WI38 (cell line): ENCODE measurements around the gene HOXD8.
A peak's percentile ranks its signal among the peaks of the same experiment; 100 is the strongest.

Source experiments
- H3K4me3 ChIP-seq: 2 replicates; pipeline ENCODE4 v1.5.1; 2011; ENCODE audit warnings: low read depth, mild to moderate bottlenecking, control low read depth, low read length
- TF ChIP-seq, protein P1 (sequence below): IDR thresholded peaks from 2 replicates; pipeline ENCODE4 v1.5.1; 2012; ENCODE audit warnings: low read depth, mild to moderate bottlenecking, control low read depth, low read length

The HOXD8 gene

DNA sequence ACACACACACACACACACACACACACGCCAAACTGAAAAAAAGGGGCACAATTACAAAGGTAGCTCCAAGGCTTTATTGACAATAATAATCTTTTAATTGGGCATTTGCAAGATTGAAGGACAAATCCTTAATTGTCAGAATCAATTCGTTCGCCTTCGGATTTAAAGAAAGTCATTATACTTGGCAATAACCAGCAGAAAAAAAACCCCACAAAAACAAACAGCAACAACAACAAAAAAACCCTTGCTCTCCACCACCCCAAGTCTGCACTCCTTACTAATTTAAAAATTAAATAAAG, 1.8 kb upstream of the HOXD8 start:
- TF ChIP-seq, protein P1, sequence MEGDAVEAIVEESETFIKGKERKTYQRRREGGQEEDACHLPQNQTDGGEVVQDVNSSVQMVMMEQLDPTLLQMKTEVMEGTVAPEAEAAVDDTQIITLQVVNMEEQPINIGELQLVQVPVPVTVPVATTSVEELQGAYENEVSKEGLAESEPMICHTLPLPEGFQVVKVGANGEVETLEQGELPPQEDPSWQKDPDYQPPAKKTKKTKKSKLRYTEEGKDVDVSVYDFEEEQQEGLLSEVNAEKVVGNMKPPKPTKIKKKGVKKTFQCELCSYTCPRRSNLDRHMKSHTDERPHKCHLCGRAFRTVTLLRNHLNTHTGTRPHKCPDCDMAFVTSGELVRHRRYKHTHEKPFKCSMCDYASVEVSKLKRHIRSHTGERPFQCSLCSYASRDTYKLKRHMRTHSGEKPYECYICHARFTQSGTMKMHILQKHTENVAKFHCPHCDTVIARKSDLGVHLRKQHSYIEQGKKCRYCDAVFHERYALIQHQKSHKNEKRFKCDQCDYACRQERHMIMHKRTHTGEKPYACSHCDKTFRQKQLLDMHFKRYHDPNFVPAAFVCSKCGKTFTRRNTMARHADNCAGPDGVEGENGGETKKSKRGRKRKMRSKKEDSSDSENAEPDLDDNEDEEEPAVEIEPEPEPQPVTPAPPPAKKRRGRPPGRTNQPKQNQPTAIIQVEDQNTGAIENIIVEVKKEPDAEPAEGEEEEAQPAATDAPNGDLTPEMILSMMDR = no peak
- no peak overlapping the region for H3K4me3 ChIP-seq

DNA sequence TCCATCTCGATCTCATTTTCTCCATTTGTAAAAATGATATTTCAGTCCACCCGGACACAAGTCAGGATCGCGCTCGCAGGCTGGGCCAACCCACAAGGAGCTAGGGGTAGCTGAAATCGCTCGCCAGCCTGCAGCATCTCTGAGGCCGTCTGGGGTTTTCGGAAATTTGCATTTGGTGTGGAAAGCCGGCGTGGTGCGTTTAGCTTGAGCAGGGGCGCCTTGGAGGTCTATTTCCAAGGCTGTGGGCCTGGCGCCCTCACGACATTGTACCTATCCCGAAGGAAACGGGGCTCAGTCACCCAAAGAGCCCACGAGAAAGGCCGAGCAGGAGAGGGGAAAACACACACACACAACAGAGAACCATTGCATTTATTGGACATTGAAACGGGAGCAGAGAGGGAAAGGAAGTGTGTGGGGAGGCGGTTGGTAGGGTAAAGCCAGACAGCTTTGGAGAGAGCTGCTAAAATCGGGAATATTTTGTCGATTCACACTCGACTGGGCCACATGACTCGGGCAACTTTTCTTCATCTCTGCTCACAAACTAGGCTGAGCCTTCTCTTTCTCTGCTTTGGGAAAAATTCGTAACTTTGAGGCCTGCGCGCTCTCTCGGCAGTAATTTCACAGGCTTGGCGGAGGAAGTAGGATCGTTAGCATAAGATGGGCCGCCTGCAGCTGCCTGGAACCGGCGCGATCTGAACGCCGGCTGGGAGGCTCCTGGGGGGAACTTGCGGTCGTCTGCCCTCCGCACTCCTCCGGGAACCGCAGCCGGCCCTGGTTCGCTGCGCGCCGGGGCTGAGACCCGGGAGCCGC, 1.1 kb upstream of the HOXD8 start:
- no peak overlapping the region for H3K4me3 ChIP-seq
- TF ChIP-seq, protein P1 = no peak

GRCh38 chr2:176129813-176130146, 275 bp downstream of the HOXD8 start:
- TF ChIP-seq, protein P1 = no peak
- peak overlapping the region; percentile 40; the same call in 1 of the 2 replicates for H3K4me3 ChIP-seq

DNA sequence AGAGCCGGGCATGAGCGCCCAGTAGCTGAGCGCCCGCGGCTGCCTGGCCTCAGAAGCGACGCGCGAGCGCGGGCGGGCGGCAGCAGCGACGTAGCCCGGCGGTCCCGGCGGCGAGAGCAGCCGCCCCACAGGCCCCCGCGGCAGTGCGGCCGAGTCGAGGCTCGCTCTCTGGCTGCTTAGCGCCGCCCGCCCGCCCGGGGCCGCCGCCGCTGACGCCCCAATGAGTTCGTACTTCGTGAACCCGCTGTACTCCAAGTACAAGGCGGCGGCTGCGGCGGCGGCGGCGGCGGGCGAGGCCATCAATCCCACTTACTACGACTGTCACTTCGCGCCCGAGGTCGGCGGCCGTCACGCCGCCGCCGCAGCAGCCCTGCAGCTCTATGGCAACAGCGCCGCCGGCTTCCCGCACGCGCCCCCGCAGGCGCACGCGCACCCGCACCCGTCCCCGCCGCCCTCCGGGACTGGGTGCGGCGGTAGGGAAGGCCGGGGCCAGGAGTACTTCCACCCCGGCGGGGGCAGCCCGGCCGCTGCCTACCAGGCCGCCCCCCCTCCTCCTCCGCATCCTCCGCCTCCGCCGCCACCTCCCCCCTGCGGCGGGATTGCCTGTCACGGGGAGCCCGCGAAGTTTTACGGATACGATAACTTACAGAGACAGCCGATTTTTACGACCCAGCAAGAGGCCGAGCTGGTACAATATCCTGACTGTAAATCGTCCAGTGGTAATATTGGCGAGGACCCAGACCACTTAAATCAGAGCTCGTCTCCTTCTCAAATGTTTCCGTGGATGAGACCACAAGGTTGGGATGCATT, 847 bp downstream of the HOXD8 start:
- H3K4me3 ChIP-seq = peak overlapping the region; percentile 40

DNA sequence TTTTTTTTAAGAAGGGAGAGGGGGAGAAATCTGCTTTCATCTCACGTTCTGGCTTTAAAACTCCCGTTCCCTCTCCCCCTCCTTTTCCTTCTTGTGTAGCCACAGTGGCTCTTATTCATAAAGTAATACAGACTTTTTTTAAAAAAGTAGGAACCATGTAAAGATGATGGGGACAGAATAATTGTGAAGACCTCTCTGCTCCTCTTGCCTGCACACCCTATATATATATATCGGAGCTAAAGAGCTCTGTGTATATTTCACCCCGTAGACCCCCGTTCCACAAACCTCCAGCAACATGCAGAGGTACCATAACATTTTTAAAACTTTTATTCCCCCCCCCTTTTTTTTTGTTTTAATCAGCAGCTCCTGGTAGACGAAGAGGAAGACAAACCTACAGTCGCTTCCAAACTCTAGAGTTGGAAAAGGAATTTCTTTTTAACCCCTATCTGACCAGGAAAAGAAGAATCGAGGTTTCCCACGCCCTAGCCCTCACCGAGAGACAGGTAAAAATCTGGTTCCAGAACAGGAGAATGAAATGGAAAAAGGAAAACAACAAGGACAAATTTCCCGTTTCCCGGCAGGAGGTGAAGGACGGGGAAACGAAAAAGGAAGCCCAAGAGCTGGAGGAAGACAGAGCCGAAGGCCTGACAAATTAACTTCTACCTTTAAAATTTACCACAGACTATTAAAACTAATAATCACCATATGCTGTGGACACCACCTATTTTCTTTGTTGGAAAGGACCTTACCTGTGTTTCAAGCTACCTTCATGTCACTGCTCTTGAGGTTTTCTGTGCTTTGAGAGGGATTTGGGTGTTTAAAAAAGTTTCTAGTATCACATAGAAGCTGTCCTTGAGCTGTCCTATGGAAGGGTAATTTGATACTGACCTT, 1.7 kb downstream of the HOXD8 start:
- TF ChIP-seq, protein P1 = no peak
- H3K4me3 ChIP-seq = no peak overlapping the region; the same call in 1 of the 2 replicates

More for the DNA sequence above, 847 bp downstream of the HOXD8 start:
- TF ChIP-seq, protein P1 = no peak

- TF ChIP-seq, protein P1 = no peak
- no peak overlapping the region for H3K4me3 ChIP-seq
These were observed 2.3 kb downstream of the HOXD8 start for GRCh38 chr2:176131848-176132158.
